Transverse colon (tissue), 4 donors: ENCODE results near the gene IL9. TPM values are rescaled to one million over a fixed set of nuclear protein-coding genes. Genes with fewer than 3 reads are reported as not detected.

Experiments
- DNase-seq: peaks from one replicate; pipeline ENCODE4 v3.0.0-alpha.2; 2019
- H3K27ac ChIP-seq, 4 donors: fragments of 200-600 bp; sonication (generic); 2 replicates each; pipeline ENCODE4 v1.5.1; 2016 to 2018; ENCODE audit warnings: inconsistent platforms in 4 of 4
- H3K27me3 ChIP-seq: fragments of 200-600 bp; sonication (generic); 2 replicates; pipeline ENCODE4 v1.5.1; 2017; ENCODE audit warnings: inconsistent platforms
- H3K36me3 ChIP-seq, 4 donors: fragments of 200-600 bp; sonication (generic); 2 replicates each; pipeline ENCODE4 v1.5.1; 2017 to 2019; ENCODE audit warnings: inconsistent platforms in 4 of 4
- H3K4me1 ChIP-seq, 4 donors: fragments of 200-600 bp; sonication (generic); 2 replicates each; pipeline ENCODE4 v1.5.1; 2017 to 2020; ENCODE audit warnings: inconsistent platforms in 4 of 4
- H3K4me3 ChIP-seq, 4 donors: fragments of 200-600 bp; sonication (generic); 1 replicate in 1 of 4; 2 replicates in 3 of 4; pipeline versions ENCODE4 v1.5.1 to v1.6.1; 2017 to 2019; ENCODE audit warnings: inconsistent platforms in 4 of 4
- H3K9me3 ChIP-seq, 2 donors: fragments of 200-600 bp; sonication (generic); 2 replicates each; pipeline ENCODE4 v1.5.1; 2017 to 2019; ENCODE audit warnings: inconsistent platforms in 2 of 2
- CTCF ChIP-seq, 5 experiments: fragments of 200-600 bp in 3 of 5; fragments of 450-650 bp in 2 of 5; sonication (generic) in 3 of 5; IDR thresholded peaks; 1 replicate in 2 of 5; 2 replicates in 3 of 5; pipeline ENCODE4 v1.5.1; 2016 to 2017; ENCODE audit warnings: antibody characterized with exemption in 5 of 5, inconsistent platforms in 3 of 5, mild to moderate bottlenecking in 2 of 5, moderate library complexity in 1 of 5
- EP300 ChIP-seq: sonication (generic); formaldehyde crosslinking; IDR thresholded peaks from one replicate; pipeline ENCODE4 v1.6.1; 2017; ENCODE audit warnings: antibody characterized with exemption, low read depth
- POLR2A ChIP-seq: fragments of 450-650 bp; IDR thresholded peaks from one replicate; pipeline ENCODE4 v1.6.1; 2016; ENCODE audit warnings: antibody characterized with exemption, mild to moderate bottlenecking, moderate library complexity
- POLR2AphosphoS5 ChIP-seq, 3 donors: sonication (generic); formaldehyde crosslinking; IDR thresholded peaks; one replicate each; pipeline ENCODE4 v1.6.1; 2016; ENCODE audit warnings: antibody characterized with exemption in 3 of 3
- WGBS, 2 donors: methylation state at CpG; one replicate each; pipeline ENCODE4 v1.1.5; 2018; ENCODE audit warnings: low coverage in 1 of 2; 5-methylcytosine and 5-hydroxymethylcytosine counted together
- in situ Hi-C, 4 donors: fragments of 200-750 bp; cut with MboI; loops; one replicate each; pipeline versions ENCODE4 v1.15.0 to v1.15.1; 2017; ENCODE audit warnings: low sequenced_read_pairs in 3 of 4, low pct_ligation_motif_present in 1 of 4, low pct_unique_long_range_greater_than_20kb in 1 of 4
- intact Hi-C: fragments of 100-400 bp; cut with DNase I; formaldehyde crosslinking; loops from one replicate; pipeline ENCODE4 v1.15.1; 2023; ENCODE audit warnings: low total_unique reads
- total RNA-seq, 4 donors: library from RNA; depleted of rRNA; stranded (reverse); fragments of >200 nt; gene quantifications; one replicate each; pipeline ENCODE4 v1.1.0, GENCODE V29; 2016

Gene IL9
- not detected for total RNA-seq

GRCh38 chr5:135895474-135896006, at the start of gene IL9:
TSS of gene IL9 (minus strand) at chr5:135895841. CDS start at chr5:135895816, 25 bp downstream.
- Histone ChIP-seq H3K27ac (no peak within 1 kb of the TSS), H3K4me1 (no peaks in the 10 kb centered on the region), H3K36me3 (no peaks in the 10 kb centered on the region), H3K9me3 (no peaks in the 10 kb centered on the region), H3K27me3 (peaks cover 26% of the 10 kb centered on the region), H3K4me3 (no peak within 1 kb of the TSS)
- in situ Hi-C loops (no loop called here), intact Hi-C loops (no loop called here)
- TF ChIP-seq POLR2A (no peak), POLR2AphosphoS5 (IDR thresholded peaks at IDR 0.05) (no peak), CTCF (IDR thresholded peaks at IDR 0.05) (no peak), EP300 (no peak)
- no peak for DNase-seq
- WGBS, 2 donors: 56 to 58% methylated on average over 1 to 7 of the region's 7 CpGs

GRCh38 chr5:135944967-135945560, 49.4 kb upstream of the IL9 start:
- no peaks in the 10 kb centered on the region for H3K9me3 ChIP-seq
- no peaks in the 10 kb centered on the region for H3K4me1 ChIP-seq
- in situ Hi-C loops: loop anchor here in 3 of 4 donors (10.0 to 25.0 kb wide), 4 partner anchors 117 to 270 kb away; no protein-coding TSS in a partner anchor
- intact Hi-C loops: loop anchor here (5.0 to 10.0 kb wide), 3 partner anchors 58 to 267 kb away; no protein-coding TSS in a partner anchor
- peak; percentile 45 for DNase-seq
- no peaks in the 10 kb centered on the region for H3K27me3 ChIP-seq
- no peaks in the 10 kb centered on the region for H3K36me3 ChIP-seq
- H3K27ac ChIP-seq: no peak overlapping the region
- 0 to 3% methylated on average over 3 of the region's 3 CpGs for WGBS, 2 donors
- TF ChIP-seq POLR2A: no peak
- TF ChIP-seq CTCF (IDR thresholded peaks at IDR 0.05): peak; percentile 73 to 87 (median 78)
- no peak for TF ChIP-seq POLR2AphosphoS5 (IDR thresholded peaks at IDR 0.05)
- no peak for TF ChIP-seq EP300
- H3K4me3 ChIP-seq: no peak overlapping the region

GRCh38 chr5:135944564-135944963, 48.9 kb upstream of the IL9 start:
- Histone ChIP-seq H3K4me1 (no peaks in the 10 kb centered on the region), H3K9me3 (no peaks in the 10 kb centered on the region), H3K27me3 (no peaks in the 10 kb centered on the region), H3K36me3 (no peaks in the 10 kb centered on the region), H3K27ac (no peak overlapping the region), H3K4me3 (no peak overlapping the region)
- intact Hi-C loops: loop anchor here (5.0 to 10.0 kb wide), 3 partner anchors 57 to 268 kb away; no protein-coding TSS in a partner anchor
- TF ChIP-seq CTCF (IDR thresholded peaks at IDR 0.05) (no peak), POLR2AphosphoS5 (IDR thresholded peaks at IDR 0.05) (no peak)
- in situ Hi-C loops: loop anchor here in 3 of 4 donors (10.0 to 25.0 kb wide), 4 partner anchors 118 to 270 kb away; no protein-coding TSS in a partner anchor
- DNase-seq: no peak

- no peaks in the 10 kb centered on the region for H3K9me3 ChIP-seq
- DNase-seq: no peak
- intact Hi-C loops: loop anchor here (5.0 to 10.0 kb wide), 3 partner anchors 55 to 270 kb away; no protein-coding TSS in a partner anchor
These were observed 46.6 kb upstream of the IL9 start for GRCh38 chr5:135942202-135942771.

More at GRCh38 chr5:135942202-135942771, 46.6 kb upstream of the IL9 start:
- Histone ChIP-seq H3K27ac (no peak overlapping the region), H3K27me3 (peaks cover 3% of the 10 kb centered on the region), H3K4me3 (no peak overlapping the region), H3K36me3 (no peaks in the 10 kb centered on the region), H3K4me1 (no peaks in the 10 kb centered on the region)
- TF ChIP-seq POLR2AphosphoS5 (IDR thresholded peaks at IDR 0.05) (no peak), CTCF (IDR thresholded peaks at IDR 0.05) (no peak), EP300 (no peak), POLR2A (no peak)
- in situ Hi-C loops: loop anchor here in 3 of 4 donors (10.0 to 25.0 kb wide), 4 partner anchors 120 to 273 kb away; no protein-coding TSS in a partner anchor
- 75 to 79% methylated on average over 3 of the region's 3 CpGs for WGBS, 2 donors
